Gastrocnemius medialis (tissue), 4 donors: ENCODE measurements around the gene LRRC26. TPM values are rescaled to one million over a fixed set of nuclear protein-coding genes. Genes with fewer than 3 reads are reported as not detected.

Experiments used
- ATAC-seq, 2 donors: fragments of 150-250 bp; one replicate each; pipeline ENCODE4 v1.9.1; 2016
- DNase-seq, 2 donors: peaks; one replicate each; pipeline ENCODE4 v3.0.0-alpha.2; 2019
- H3K27ac ChIP-seq, 4 donors: fragments of 200-600 bp; sonication (generic); 1 replicate in 1 of 4; 2 replicates in 3 of 4; pipeline ENCODE4 v1.5.1; 2016 to 2018; ENCODE audit warnings: mild to moderate bottlenecking in 2 of 4, moderate library complexity in 1 of 4
- H3K27me3 ChIP-seq, 3 donors: fragments of 200-600 bp; sonication (generic) in 2 of 3; 1 replicate in 1 of 3; 2 replicates in 2 of 3; pipeline versions ENCODE4 v1.5.1 to v1.6.0; 2016 to 2019; ENCODE audit warnings: mild to moderate bottlenecking in 1 of 3, moderate library complexity in 1 of 3
- H3K36me3 ChIP-seq, 2 donors: fragments of 200-600 bp; sonication (generic) in 1 of 2; one replicate each; pipeline ENCODE4 v1.5.1; 2017 to 2018
- H3K4me1 ChIP-seq, 2 donors: fragments of 200-600 bp; sonication (generic) in 1 of 2; one replicate each; pipeline ENCODE4 v1.5.1; 2016 to 2017; ENCODE audit warnings: mild to moderate bottlenecking in 2 of 2
- H3K4me3 ChIP-seq, 4 donors: fragments of 200-600 bp; sonication (generic) in 3 of 4; 1 replicate in 1 of 4; 2 replicates in 3 of 4; pipeline ENCODE4 v1.5.1; 2016 to 2019; ENCODE audit warnings: mild to moderate bottlenecking in 2 of 4
- H3K9me3 ChIP-seq, 3 donors: fragments of 200-600 bp; sonication (generic) in 2 of 3; 1 replicate in 1 of 3; 2 replicates in 2 of 3; pipeline ENCODE4 v1.5.1; 2016 to 2019
- CTCF ChIP-seq, 5 experiments: fragments of 450-650 bp in 3 of 5; fragments of 200-600 bp in 2 of 5; sonication (generic) in 2 of 5; IDR thresholded peaks in 4 of 5; conservative IDR thresholded peaks in 1 of 5; 1 replicate in 4 of 5; 2 replicates in 1 of 5; pipeline ENCODE4 v1.5.1; 2016 to 2019; ENCODE audit warnings: antibody characterized with exemption in 5 of 5, mild to moderate bottlenecking in 3 of 5, moderate library complexity in 3 of 5
- POLR2A ChIP-seq, 2 donors: fragments of 450-650 bp; IDR thresholded peaks; one replicate each; pipeline ENCODE4 v1.6.1; 2017; ENCODE audit warnings: antibody characterized with exemption in 2 of 2, mild to moderate bottlenecking in 2 of 2, moderate library complexity in 2 of 2
- in situ Hi-C, 4 donors: fragments of 200-750 bp; cut with MboI; loops; one replicate each; pipeline versions ENCODE4 v1.15.0 to v1.8.0; 2017; ENCODE audit warnings: low sequenced_read_pairs in 4 of 4
- intact Hi-C: fragments of 100-400 bp; cut with DNase I; formaldehyde crosslinking; loops from one replicate; pipeline ENCODE4 v1.15.1; 2023; ENCODE audit warnings: low total_unique reads
- total RNA-seq, 4 donors: library from RNA; depleted of rRNA; stranded (reverse); fragments of >200 nt; gene quantifications; one replicate each; pipeline versions ENCODE4 v1.1.0 to v1.2.3, GENCODE V29; 2016

The LRRC26 gene
- total RNA-seq, 4 donors from 2014 or later = not detected

- intact Hi-C loops = no loop called here
- TF ChIP-seq CTCF (IDR thresholded peaks at IDR 0.05 in 4 of 5, conservative IDR thresholded peaks at IDR 0.05 in 1 of 5) = no peak
- no peak for TF ChIP-seq POLR2A (IDR thresholded peaks at IDR 0.05)
- ATAC-seq (no peak), DNase-seq (no peak)
- Histone ChIP-seq H3K27me3 (peaks cover 6 to 17% (median 17%) of the 10 kb centered on the region in 3 donors), H3K4me3 (no peak overlapping the region), H3K9me3 (no peaks in the 10 kb centered on the region), H3K36me3 (peaks cover 0 to 18% of the 10 kb centered on the region in 2 donors), H3K4me1 (no peaks in the 10 kb centered on the region), H3K27ac (no peak overlapping the region)
- in situ Hi-C loops = no loop called here
Observed at GRCh38 chr9:137174722-137175293, 5.0 kb upstream of the LRRC26 start.

- in situ Hi-C loops (no loop called here), intact Hi-C loops (no loop called here)
- ATAC-seq (no peak), DNase-seq (no peak)
- H3K4me3 ChIP-seq = no peak overlapping the region
- peaks cover 0 to 4% of the 10 kb centered on the region in 2 donors for H3K4me1 ChIP-seq
- TF ChIP-seq CTCF (IDR thresholded peaks at IDR 0.05 in 4 of 5, conservative IDR thresholded peaks at IDR 0.05 in 1 of 5) = no peak
- TF ChIP-seq POLR2A (IDR thresholded peaks at IDR 0.05) = no peak
- H3K27me3 ChIP-seq = peaks cover 9 to 24% (median 17%) of the 10 kb centered on the region in 3 donors
- peaks cover 0 to 10% of the 10 kb centered on the region in 2 donors for H3K36me3 ChIP-seq
- H3K27ac ChIP-seq = no peak overlapping the region
- H3K9me3 ChIP-seq = no peaks in the 10 kb centered on the region
Observed at GRCh38 chr9:137173796-137174664, 4.2 kb upstream of the LRRC26 start.

- H3K9me3 ChIP-seq = no peaks in the 10 kb centered on the region
- no peak overlapping the region for H3K27ac ChIP-seq
- peaks cover 5 to 8% of the 10 kb centered on the region in 2 donors for H3K4me1 ChIP-seq
- peaks cover 0 to 2% of the 10 kb centered on the region in 2 donors for H3K36me3 ChIP-seq
- DNase-seq = no peak
- peaks cover 14 to 27% (median 22%) of the 10 kb centered on the region in 3 donors for H3K27me3 ChIP-seq
- intact Hi-C loops = no loop called here
- ATAC-seq = no peak
- H3K4me3 ChIP-seq = no peak overlapping the region
- in situ Hi-C loops = no loop called here
- TF ChIP-seq CTCF (IDR thresholded peaks at IDR 0.05 in 4 of 5, conservative IDR thresholded peaks at IDR 0.05 in 1 of 5) = no peak
- TF ChIP-seq POLR2A (IDR thresholded peaks at IDR 0.05) = no peak
Observed at GRCh38 chr9:137172901-137173795, 3.3 kb upstream of the LRRC26 start.

DNA sequence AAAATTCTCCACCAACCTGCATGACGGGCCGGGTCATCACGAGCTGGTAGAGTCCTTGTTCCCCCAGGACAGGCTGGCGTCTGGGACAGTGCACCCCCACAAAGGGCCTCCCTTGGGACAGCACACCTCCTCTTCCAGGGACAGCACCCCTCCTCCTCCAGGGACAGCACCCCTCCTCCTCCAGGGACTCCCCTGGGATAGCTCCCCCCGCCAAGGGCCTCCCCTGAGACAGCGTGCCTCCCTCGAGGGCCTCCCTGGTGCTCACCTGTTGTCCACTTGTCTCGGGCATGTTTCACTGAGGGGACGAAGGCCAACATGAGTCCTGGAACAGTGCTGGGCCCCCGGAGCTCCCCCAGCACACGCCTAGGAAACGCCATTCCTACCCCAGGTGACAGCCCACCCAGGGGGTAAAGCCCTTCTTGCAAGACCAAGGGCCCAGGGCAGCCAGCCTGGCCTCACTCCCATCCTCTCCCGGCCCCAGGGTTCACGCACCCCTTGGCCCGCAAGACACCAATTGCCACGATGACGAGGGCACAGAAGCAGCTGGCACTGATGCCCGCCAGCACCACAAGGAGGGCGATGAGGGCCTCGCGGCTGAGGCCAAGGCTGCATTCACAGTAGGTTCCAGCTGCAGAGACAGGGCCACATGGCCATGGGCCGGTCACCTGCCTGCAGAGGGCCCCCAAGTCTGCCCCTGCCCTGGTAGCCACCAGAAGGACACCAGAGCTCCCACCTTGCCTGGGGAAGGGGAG is 1.5 kb upstream of the LRRC26 start:
- Histone ChIP-seq H3K9me3 (no peaks in the 10 kb centered on the region), H3K27ac (no peak overlapping the region), H3K27me3 (peaks cover 32 to 45% (median 41%) of the 10 kb centered on the region in 3 donors), H3K4me3 (no peak overlapping the region), H3K4me1 (peaks cover 8 to 10% of the 10 kb centered on the region in 2 donors), H3K36me3 (no peaks in the 10 kb centered on the region)
- in situ Hi-C loops = no loop called here
- DNase-seq (no peak), ATAC-seq (no peak)
- intact Hi-C loops = no loop called here
- no peak for TF ChIP-seq CTCF (IDR thresholded peaks at IDR 0.05 in 4 of 5, conservative IDR thresholded peaks at IDR 0.05 in 1 of 5)
